BJ (cell line): ENCODE data around the gene RCAN2. TPM values are rescaled to one million over a fixed set of nuclear protein-coding genes. Genes with fewer than 3 reads are reported as not detected.

Source experiments
- CTCF ChIA-PET: fragments of 350-600 bp; formaldehyde crosslinking; extraction: SDS; loops from one replicate; lab custom pipeline; 2021; ENCODE audit warnings: antibody characterized with exemption, inconsistent platforms; lab: Yijun Ruan, JAX
- POLR2A ChIA-PET: fragments of 300-600 bp; sonication (Branson Sonifier 250); formaldehyde crosslinking; extraction: SDS; loops from one replicate; lab custom pipeline; 2021; ENCODE audit warnings: antibody characterized with exemption; lab: Charles Lee
- DNase-seq: peaks from one replicate; pipeline ENCODE4 v3.0.0-alpha.2; 2011; ENCODE audit warnings: low read depth
- H3K27me3 ChIP-seq: 2 replicates; pipeline ENCODE4 v1.6.0; 2011; ENCODE audit warnings: low read length; ENCODE audit not compliant: control insufficient read depth, insufficient read depth
- H3K36me3 ChIP-seq: 2 replicates; pipeline ENCODE4 v1.5.1; 2011; ENCODE audit warnings: low read length; ENCODE audit not compliant: control insufficient read depth, insufficient read depth
- H3K4me3 ChIP-seq: 2 replicates; pipeline ENCODE4 v1.5.1; 2011; ENCODE audit warnings: low read depth, mild to moderate bottlenecking, control low read depth, low read length
- CTCF ChIP-seq: IDR thresholded peaks from 2 replicates; pipeline ENCODE4 v1.5.1; 2011; ENCODE audit warnings: low read depth, mild to moderate bottlenecking, control low read depth, inconsistent platforms, low read length, moderate library complexity; ENCODE audit not compliant: insufficient read depth
- polyA plus RNA-seq: library from polyadenylated mRNA; depleted of rRNA; stranded (reverse); fragments of >200 nt; gene quantifications from 2 replicates; pipeline ENCODE4 v1.2.3, GENCODE V29; 2011

Gene RCAN2
- polyA plus RNA-seq, 1 experiment = 5.9 TPM

- H3K4me3 ChIP-seq = no peak overlapping the region
- ChIA-PET CTCF (interaction anchor here (0.6 to 9.9 kb wide), 9 partner anchors 11 to 275 kb away, joined by 3 to 200 read pairs (median 6); partner anchors contain the start of gene RCAN2), POLR2A (no interaction called here)
- no peaks in the 10 kb centered on the region for H3K27me3 ChIP-seq
- no peak for TF ChIP-seq CTCF
- H3K36me3 ChIP-seq = no peaks in the 10 kb centered on the region
- no peak for DNase-seq
These were observed 271.6 kb downstream of the RCAN2 start for GRCh38 chr6:46219661-46220060.

GRCh38 chr6:46218457-46218856, 272.8 kb downstream of the RCAN2 start:
- no peak for DNase-seq
- CTCF ChIA-PET = interaction anchor here (1.9 to 9.9 kb wide), 2 partner anchors 192 to 200 kb away, joined by 7 to 200 read pairs; no protein-coding TSS in a partner anchor
- POLR2A ChIA-PET = interaction anchor here (0.7 kb wide), 1 partner anchor 233 kb away, joined by 4 read pairs; no protein-coding TSS in a partner anchor

GRCh38 chr6:46217671-46218131, 273.5 kb downstream of the RCAN2 start:
- no peak for DNase-seq
- no peak overlapping the region for H3K4me3 ChIP-seq
- TF ChIP-seq CTCF = no peak
- no peaks in the 10 kb centered on the region for H3K36me3 ChIP-seq
- ChIA-PET POLR2A (interaction anchor here (0.7 kb wide), 1 partner anchor 233 kb away, joined by 4 read pairs; no protein-coding TSS in a partner anchor), CTCF (interaction anchor here (1.9 to 9.9 kb wide), 3 partner anchors 193 to 274 kb away, joined by 5 to 200 read pairs (median 7); partner anchors contain the start of gene RCAN2)
- H3K27me3 ChIP-seq = no peaks in the 10 kb centered on the region

More at GRCh38 chr6:46218457-46218856, 272.8 kb downstream of the RCAN2 start:
- H3K4me3 ChIP-seq = no peak overlapping the region
- H3K36me3 ChIP-seq = no peaks in the 10 kb centered on the region
- H3K27me3 ChIP-seq = no peaks in the 10 kb centered on the region
- no peak for TF ChIP-seq CTCF

- ChIA-PET CTCF (interaction anchor here (1.0 to 9.9 kb wide), 5 partner anchors 47 to 274 kb away, joined by 3 to 200 read pairs (median 7); partner anchors contain the start of genes ENPP5 and RCAN2), POLR2A (no interaction called here)
- no peak overlapping the region for H3K4me3 ChIP-seq
- no peaks in the 10 kb centered on the region for H3K27me3 ChIP-seq
- no peak for DNase-seq
- TF ChIP-seq CTCF = no peak
- no peaks in the 10 kb centered on the region for H3K36me3 ChIP-seq
These were observed 274.4 kb downstream of the RCAN2 start for GRCh38 chr6:46216879-46217278.

- DNase-seq = no peak
- no peak for TF ChIP-seq CTCF
- Histone ChIP-seq H3K36me3 (no peaks in the 10 kb centered on the region), H3K4me3 (no peak overlapping the region), H3K27me3 (no peaks in the 10 kb centered on the region)
- ChIA-PET POLR2A (no interaction called here), CTCF (interaction anchor here (0.6 to 9.9 kb wide), 5 partner anchors 45 to 275 kb away, joined by 3 to 200 read pairs (median 5); partner anchors contain the start of genes ENPP5 and RCAN2)
These were observed 275.5 kb downstream of the RCAN2 start for GRCh38 chr6:46215777-46216176.
